ENCODE results near the gene TAS2R20.

GRCh38 chr12:10956085-10956484 lies 42.0 kb downstream of the TAS2R20 start:
- TF ChIP-seq MAX (IDR thresholded peaks at IDR 0.05; ENCODE audit: low read depth, low read length) (no peak), POLR2A (IDR thresholded peaks at IDR 0.05; ENCODE audit: extremely low read depth, insufficient read length) (no peak), MYC (IDR thresholded peaks at IDR 0.05; ENCODE audit: low read depth, low read length) (no peak)
